AG04450 (cell line): ENCODE results near the gene CLEC10A. TPM values are rescaled to one million over a fixed set of nuclear protein-coding genes. Genes with fewer than 3 reads are reported as not detected.

Experiments
- CTCF ChIA-PET: fragments of 300-600, 350-600 bp; formaldehyde crosslinking; extraction: SDS; loops from one replicate; lab custom pipeline; 2022; ENCODE audit warnings: antibody characterized with exemption, inconsistent platforms; lab: Charles Lee
- POLR2A ChIA-PET: fragments of 350-600 bp; formaldehyde crosslinking; extraction: SDS; loops from one replicate; lab custom pipeline; 2021; ENCODE audit warnings: antibody characterized with exemption, inconsistent platforms; lab: Yijun Ruan, JAX
- DNase-seq: peaks from one replicate; pipeline ENCODE4 v3.0.0-alpha.2; 2011; ENCODE audit warnings: low read depth, low spot score
- H3K27ac ChIP-seq: one replicate; pipeline ENCODE4 v1.5.1; 2012; ENCODE audit warnings: low read depth, low read length, control low read depth
- H3K27me3 ChIP-seq: one replicate; pipeline ENCODE4 v1.6.0; 2012; ENCODE audit warnings: low read length; ENCODE audit not compliant: control insufficient read depth, insufficient read depth
- H3K4me3 ChIP-seq: 2 replicates; pipeline ENCODE4 v1.5.1; 2011; ENCODE audit warnings: mild to moderate bottlenecking, low read depth, low read length, control low read depth
- H3K9me3 ChIP-seq: 2 replicates; pipeline ENCODE4 v1.5.1; 2012; ENCODE audit warnings: low read length; ENCODE audit not compliant: control insufficient read depth, insufficient read depth
- polyA plus RNA-seq: library from polyadenylated mRNA; depleted of rRNA; stranded (reverse); fragments of >200 nt; gene quantifications from 2 replicates; pipeline ENCODE4 v1.2.3, GENCODE V29; 2011
- TF ChIP-seq, protein P1 (sequence below): IDR thresholded peaks from 2 replicates; pipeline ENCODE4 v1.5.1; 2011; ENCODE audit warnings: low read depth, low read length, control low read depth, inconsistent platforms

CLEC10A gene
- polyA plus RNA-seq, 1 experiment, result not detected

DNA sequence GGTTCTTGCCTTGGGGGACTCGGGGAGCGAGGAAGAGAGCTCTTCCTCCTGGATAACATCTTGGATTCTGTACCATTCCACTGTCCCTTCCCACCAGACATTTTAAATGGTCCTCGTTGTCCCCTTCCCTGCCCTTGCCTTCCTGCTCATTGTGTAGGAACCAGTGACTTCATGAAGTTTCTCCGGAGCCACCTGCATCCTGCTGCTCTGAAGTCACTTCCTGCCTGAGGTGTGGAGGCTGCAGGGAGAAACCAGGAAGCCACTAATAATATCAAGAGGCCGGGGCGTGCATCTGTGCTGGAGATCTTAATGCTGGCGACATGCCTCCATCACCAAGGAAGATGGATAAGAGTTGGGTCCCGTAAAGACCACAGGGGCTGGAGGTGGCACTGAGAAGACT is 50.4 kb downstream of the CLEC10A start:
- H3K4me3 ChIP-seq, result no peak overlapping the region
- DNase-seq, result no peak
- CTCF ChIA-PET, result no interaction called here
- H3K27ac ChIP-seq, result no peak overlapping the region
- POLR2A ChIA-PET, result no interaction called here
- peaks cover 3% of the 10 kb centered on the region for H3K27me3 ChIP-seq
- TF ChIP-seq, protein P1, sequence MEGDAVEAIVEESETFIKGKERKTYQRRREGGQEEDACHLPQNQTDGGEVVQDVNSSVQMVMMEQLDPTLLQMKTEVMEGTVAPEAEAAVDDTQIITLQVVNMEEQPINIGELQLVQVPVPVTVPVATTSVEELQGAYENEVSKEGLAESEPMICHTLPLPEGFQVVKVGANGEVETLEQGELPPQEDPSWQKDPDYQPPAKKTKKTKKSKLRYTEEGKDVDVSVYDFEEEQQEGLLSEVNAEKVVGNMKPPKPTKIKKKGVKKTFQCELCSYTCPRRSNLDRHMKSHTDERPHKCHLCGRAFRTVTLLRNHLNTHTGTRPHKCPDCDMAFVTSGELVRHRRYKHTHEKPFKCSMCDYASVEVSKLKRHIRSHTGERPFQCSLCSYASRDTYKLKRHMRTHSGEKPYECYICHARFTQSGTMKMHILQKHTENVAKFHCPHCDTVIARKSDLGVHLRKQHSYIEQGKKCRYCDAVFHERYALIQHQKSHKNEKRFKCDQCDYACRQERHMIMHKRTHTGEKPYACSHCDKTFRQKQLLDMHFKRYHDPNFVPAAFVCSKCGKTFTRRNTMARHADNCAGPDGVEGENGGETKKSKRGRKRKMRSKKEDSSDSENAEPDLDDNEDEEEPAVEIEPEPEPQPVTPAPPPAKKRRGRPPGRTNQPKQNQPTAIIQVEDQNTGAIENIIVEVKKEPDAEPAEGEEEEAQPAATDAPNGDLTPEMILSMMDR, result no peak
- no peaks in the 10 kb centered on the region for H3K9me3 ChIP-seq

DNA sequence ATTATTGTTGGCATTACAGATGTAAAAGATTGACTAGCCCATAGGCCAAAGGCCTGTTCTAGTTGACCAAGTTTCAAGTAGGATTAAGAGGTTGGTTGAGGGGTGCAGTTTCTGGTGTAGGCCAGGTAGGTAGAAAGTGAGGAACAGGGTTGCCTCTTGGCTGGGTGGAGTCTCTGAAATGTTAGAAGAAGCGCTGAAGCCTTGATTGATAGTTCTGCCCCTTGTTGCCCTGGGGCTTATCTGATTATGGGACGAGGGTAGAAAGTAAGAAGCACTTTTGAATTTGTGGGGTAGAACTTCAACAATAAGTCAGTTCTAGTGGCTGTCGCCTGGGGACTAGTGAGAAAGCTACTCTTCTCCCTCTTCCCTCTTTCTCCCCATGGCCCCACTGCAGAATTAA is 51.0 kb downstream of the CLEC10A start:
- H3K27me3 ChIP-seq, result peaks cover 3% of the 10 kb centered on the region
- DNase-seq, result no peak
- ChIA-PET POLR2A (no interaction called here), CTCF (interaction anchor here (1.0 to 1.2 kb wide), 2 partner anchors 16 to 118 kb away, joined by 3 to 4 read pairs; no protein-coding TSS in a partner anchor)
- no peak overlapping the region for H3K4me3 ChIP-seq
- no peak overlapping the region for H3K27ac ChIP-seq
- no peaks in the 10 kb centered on the region; the same call in 1 of the 2 replicates for H3K9me3 ChIP-seq
- TF ChIP-seq, protein P1, result no peak

DNA sequence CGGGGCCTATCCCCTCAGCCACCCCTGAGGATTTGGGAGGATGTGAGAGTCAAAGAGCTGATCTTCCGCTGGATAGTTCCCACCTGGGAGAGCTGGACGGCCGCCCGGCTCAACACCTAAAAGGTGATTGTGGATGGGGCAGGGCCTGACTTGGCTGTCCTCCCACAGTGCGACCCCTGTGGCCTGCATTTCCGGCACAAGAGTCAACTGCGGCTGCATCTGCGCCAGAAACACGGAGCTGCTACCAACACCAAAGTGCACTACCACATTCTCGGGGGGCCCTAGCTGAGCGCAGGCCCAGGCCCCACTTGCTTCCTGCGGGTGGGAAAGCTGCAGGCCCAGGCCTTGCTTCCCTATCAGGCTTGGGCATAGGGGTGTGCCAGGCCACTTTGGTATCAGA is 52.7 kb downstream of the CLEC10A start:
- ChIA-PET POLR2A (no interaction called here), CTCF (interaction anchor here (0.6 kb wide), 1 partner anchor 12 kb away, joined by 3 read pairs; a partner anchor contains a TSS)
- no peak for DNase-seq
- no peak overlapping the region for H3K27ac ChIP-seq
- TF ChIP-seq, protein P1, result no peak
- peaks cover 5% of the 10 kb centered on the region; the same call in 1 of the 2 replicates for H3K9me3 ChIP-seq
- no peak overlapping the region for H3K4me3 ChIP-seq
- peaks cover 3% of the 10 kb centered on the region for H3K27me3 ChIP-seq

DNA sequence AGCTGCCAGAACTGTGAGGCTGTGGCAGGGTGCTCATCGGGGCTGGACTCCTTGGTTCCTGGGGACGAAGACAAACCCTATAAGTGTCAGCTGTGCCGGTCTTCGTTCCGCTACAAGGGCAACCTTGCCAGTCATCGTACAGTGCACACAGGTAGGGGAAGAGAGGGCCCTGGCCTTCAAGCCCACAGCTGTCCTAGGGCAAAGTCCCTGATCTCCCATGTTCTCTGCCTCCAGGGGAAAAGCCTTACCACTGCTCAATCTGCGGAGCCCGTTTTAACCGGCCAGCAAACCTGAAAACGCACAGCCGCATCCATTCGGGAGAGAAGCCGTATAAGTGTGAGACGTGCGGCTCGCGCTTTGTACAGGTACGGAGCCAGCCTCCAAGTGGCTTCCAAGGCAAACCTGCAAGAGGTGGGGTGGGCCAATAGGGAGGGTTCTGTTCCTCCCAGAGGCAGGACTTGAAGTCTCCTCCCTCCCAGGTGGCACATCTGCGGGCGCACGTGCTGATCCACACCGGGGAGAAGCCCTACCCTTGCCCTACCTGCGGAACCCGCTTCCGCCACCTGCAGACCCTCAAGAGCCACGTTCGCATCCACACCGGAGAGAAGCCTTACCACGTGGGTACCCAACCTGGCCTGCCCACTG is 53.5 kb downstream of the CLEC10A start:
- ChIA-PET CTCF (interaction anchor here (1.0 kb wide), 1 partner anchor 113 kb away, joined by 3 read pairs; no protein-coding TSS in a partner anchor), POLR2A (no interaction called here)
- TF ChIP-seq, protein P1, result no peak

DNA sequence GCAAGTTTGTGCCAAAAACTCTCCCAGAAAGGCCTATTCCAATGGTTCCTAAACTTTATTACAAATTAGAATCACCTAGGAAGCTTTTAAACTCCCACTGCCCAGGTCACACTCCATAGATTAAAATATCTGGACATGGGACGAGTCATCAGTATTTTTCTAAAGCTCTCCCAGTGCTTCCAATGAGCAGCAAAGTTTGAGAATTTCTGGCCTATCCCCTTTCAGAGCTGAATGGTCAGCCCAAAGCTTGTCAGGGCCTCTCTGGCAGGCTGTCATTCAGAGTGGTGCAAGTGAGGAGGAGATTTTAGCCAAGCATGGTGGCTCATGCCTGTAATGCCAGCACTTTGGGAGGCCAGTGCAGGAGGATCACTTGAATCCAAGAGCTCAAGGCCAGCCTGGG is 54.8 kb downstream of the CLEC10A start:
- Histone ChIP-seq H3K9me3 (peaks cover 5% of the 10 kb centered on the region; the same call in 1 of the 2 replicates), H3K4me3 (no peak overlapping the region), H3K27me3 (peaks cover 3% of the 10 kb centered on the region), H3K27ac (no peak overlapping the region)
- DNase-seq, result no peak
- ChIA-PET CTCF (interaction anchor here (0.7 to 1.8 kb wide), 5 partner anchors 10 to 510 kb away, joined by 3 to 8 read pairs (median 4); no protein-coding TSS in a partner anchor), POLR2A (interaction anchor here (0.6 to 1.5 kb wide), 2 partner anchors 10 to 54 kb away, joined by 3 to 5 read pairs; a partner anchor contains a TSS)
- TF ChIP-seq, protein P1, result no peak

More for the DNA sequence above, 53.5 kb downstream of the CLEC10A start:
- Histone ChIP-seq H3K27ac (no peak overlapping the region), H3K9me3 (peaks cover 5% of the 10 kb centered on the region; the same call in 1 of the 2 replicates), H3K27me3 (peaks cover 3% of the 10 kb centered on the region), H3K4me3 (no peak overlapping the region)
- no peak for DNase-seq
